GM12864 (cell line): ENCODE data around the gene RPL29.
"Not testable (repeated sequence)": the region's sequence is repeated elsewhere in the genome, so short reads cannot be mapped to it uniquely, and the experiment has no call there.

Experiments used
- DNase-seq: peaks from one replicate; pipeline ENCODE4 v3.0.0-alpha.2; 2011; ENCODE audit warnings: low read depth
- H3K4me3 ChIP-seq: 2 replicates; pipeline ENCODE4 v1.5.1; 2011; ENCODE audit warnings: mild to moderate bottlenecking, low read depth, low read length, control low read depth
- TF ChIP-seq, protein P1 (sequence below): IDR thresholded peaks from 2 replicates; pipeline ENCODE4 v1.5.1; 2011; ENCODE audit warnings: low read depth, mild to moderate bottlenecking, moderate library complexity, low read length, control low read depth, inconsistent platforms; ENCODE audit errors: missing control alignments

The RPL29 gene

GRCh38 chr3:51997935-51998596 lies 2.4 kb upstream of the RPL29 start:
- TF ChIP-seq, protein P1, sequence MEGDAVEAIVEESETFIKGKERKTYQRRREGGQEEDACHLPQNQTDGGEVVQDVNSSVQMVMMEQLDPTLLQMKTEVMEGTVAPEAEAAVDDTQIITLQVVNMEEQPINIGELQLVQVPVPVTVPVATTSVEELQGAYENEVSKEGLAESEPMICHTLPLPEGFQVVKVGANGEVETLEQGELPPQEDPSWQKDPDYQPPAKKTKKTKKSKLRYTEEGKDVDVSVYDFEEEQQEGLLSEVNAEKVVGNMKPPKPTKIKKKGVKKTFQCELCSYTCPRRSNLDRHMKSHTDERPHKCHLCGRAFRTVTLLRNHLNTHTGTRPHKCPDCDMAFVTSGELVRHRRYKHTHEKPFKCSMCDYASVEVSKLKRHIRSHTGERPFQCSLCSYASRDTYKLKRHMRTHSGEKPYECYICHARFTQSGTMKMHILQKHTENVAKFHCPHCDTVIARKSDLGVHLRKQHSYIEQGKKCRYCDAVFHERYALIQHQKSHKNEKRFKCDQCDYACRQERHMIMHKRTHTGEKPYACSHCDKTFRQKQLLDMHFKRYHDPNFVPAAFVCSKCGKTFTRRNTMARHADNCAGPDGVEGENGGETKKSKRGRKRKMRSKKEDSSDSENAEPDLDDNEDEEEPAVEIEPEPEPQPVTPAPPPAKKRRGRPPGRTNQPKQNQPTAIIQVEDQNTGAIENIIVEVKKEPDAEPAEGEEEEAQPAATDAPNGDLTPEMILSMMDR: no peak
- H3K4me3 ChIP-seq: no peak overlapping the region
- no peak for DNase-seq

DNA sequence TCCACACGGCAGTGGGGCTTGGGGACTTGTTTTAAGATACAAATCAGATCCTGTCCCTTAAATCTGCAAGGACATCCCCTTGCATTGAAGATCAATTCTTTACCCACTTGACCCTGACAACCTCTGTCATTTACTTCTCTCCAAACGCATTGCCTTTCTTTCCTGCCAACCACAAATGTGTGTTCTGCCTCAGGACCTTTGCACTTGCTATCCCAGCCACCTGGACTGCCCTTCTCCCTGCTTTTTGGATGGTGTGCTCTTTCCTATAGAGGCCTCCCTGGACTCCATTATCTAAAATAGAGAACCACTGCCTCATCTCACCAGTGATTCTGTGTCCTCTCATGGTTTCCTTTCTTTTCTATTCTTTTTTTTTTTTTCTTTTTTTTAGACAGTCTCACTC lies 1.5 kb upstream of the RPL29 start:
- no peak for DNase-seq
- TF ChIP-seq, protein P1: no peak
- no peak overlapping the region for H3K4me3 ChIP-seq

- H3K4me3 ChIP-seq: peak overlapping the region; percentile 87
- no peak for DNase-seq
- TF ChIP-seq, protein P1: no peak
Measured at GRCh38 chr3:51994530-51994929, 1.2 kb downstream of the RPL29 start.

DNA sequence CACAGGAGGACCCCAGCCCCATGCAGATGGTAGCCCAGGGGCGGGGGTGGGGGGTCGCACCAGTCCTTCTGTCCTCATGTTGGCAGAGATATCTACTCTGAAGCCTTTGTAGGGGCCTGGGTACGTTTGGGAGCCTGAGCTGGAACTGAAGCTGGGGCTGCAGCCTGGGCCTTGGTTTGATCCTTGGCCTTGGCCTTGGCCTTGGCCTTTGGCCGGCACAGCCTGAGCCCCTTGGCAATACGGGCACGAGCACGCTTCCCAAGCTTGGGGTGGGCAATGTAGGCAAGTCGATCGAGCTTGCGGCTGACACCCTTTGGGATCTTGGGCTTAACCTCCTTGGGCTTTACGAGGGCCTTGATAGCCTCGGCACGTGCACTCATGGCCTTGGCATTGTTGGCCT lies 2.0 kb downstream of the RPL29 start:
- not testable (repeated sequence) for H3K4me3 ChIP-seq, DNase-seq

DNA sequence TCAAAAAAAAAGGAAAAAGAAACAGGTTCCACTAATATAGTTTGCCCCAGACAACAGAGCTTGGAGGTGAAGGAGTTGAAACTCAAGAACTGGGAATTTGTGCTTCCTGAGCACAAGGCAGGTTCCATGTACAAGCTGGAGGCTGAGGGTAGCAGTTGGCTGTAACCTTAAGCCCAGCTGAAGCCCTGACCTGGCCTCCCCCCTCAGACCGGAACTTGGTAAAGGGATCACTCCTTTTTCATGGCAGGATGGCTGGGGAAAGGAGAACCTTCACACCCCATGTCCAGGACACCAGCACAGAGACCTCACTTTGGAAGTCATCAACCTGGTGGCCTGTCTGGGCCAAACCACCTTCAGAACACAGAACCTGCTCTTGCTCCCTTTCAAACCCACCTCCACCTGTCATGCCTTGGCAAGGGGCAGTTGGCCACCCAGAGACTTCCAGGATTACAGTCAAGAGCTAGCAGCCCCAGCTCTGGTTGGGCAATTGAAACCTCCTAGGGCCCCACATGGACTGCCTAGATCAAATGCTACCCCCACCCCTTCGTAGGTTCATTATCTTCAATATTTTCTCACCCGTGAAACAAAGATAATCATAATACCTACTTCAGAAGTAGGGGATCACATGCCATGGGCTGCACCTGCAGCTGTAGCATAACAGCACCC lies 3.5 kb downstream of the RPL29 start:
- DNase-seq: no peak
- TF ChIP-seq, protein P1: no peak
- no peak overlapping the region for H3K4me3 ChIP-seq

- not testable (repeated sequence) for DNase-seq, H3K4me3 ChIP-seq
Measured at GRCh38 chr3:51990501-51990971, 5.2 kb downstream of the RPL29 start.

GRCh38 chr3:51988286-51989146 lies 7.2 kb downstream of the RPL29 start:
- DNase-seq: no peak
- TF ChIP-seq, protein P1: no peak
- no peak overlapping the region for H3K4me3 ChIP-seq
